ENCODE data around the gene PTTG1. TPM values are rescaled to one million over a fixed set of nuclear protein-coding genes. Genes with fewer than 3 reads are reported as not detected.

Gene PTTG1
- total RNA-seq, 3 donors from 2014 or later, result 12.5 to 17.7 (median 13.8) TPM

GRCh38 chr5:160379511-160379910, 42.1 kb upstream of the PTTG1 start:
- Histone ChIP-seq H3K27me3 (no peaks in the 10 kb centered on the region), H3K9me3 (no peaks in the 10 kb centered on the region), H3K4me1 (no peaks in the 10 kb centered on the region), H3K36me3 (no peaks in the 10 kb centered on the region), H3K4me3 (no peak overlapping the region), H3K27ac (no peak overlapping the region)
- intact Hi-C loops (cut with DNase I; ENCODE audit: low total_unique reads), result no loop called here
- TF ChIP-seq POLR2AphosphoS5 (IDR thresholded peaks at IDR 0.05), result no peak
- TF ChIP-seq POLR2A (IDR thresholded peaks at IDR 0.05), result no peak
- TF ChIP-seq CTCF (IDR thresholded peaks at IDR 0.05), result no peak
- DNase-seq (ENCODE audit: low spot score in 2 of 2), result no peak

- DNase-seq (ENCODE audit: low spot score in 2 of 2), result no peak
- Histone ChIP-seq H3K4me3 (no peak overlapping the region), H3K27ac (no peak overlapping the region), H3K36me3 (no peaks in the 10 kb centered on the region), H3K9me3 (no peaks in the 10 kb centered on the region), H3K27me3 (no peaks in the 10 kb centered on the region), H3K4me1 (no peaks in the 10 kb centered on the region)
- TF ChIP-seq POLR2AphosphoS5 (IDR thresholded peaks at IDR 0.05) (no peak), POLR2A (IDR thresholded peaks at IDR 0.05) (no peak), CTCF (IDR thresholded peaks at IDR 0.05) (no peak)
- intact Hi-C loops (cut with DNase I; ENCODE audit: low total_unique reads), result no loop called here
Observed at GRCh38 chr5:160380041-160380440, 41.6 kb upstream of the PTTG1 start.

GRCh38 chr5:160382346-160382745, 39.3 kb upstream of the PTTG1 start:
- TF ChIP-seq CTCF (IDR thresholded peaks at IDR 0.05), result no peak
- no peaks in the 10 kb centered on the region for H3K4me1 ChIP-seq
- no peak overlapping the region for H3K27ac ChIP-seq
- DNase-seq (ENCODE audit: low spot score in 2 of 2), result no peak
- intact Hi-C loops (cut with DNase I; ENCODE audit: low total_unique reads), result no loop called here
- H3K4me3 ChIP-seq, result no peak overlapping the region
- no peaks in the 10 kb centered on the region for H3K27me3 ChIP-seq
- peaks cover 0 to 6% of the 10 kb centered on the region in 2 donors for H3K9me3 ChIP-seq
- H3K36me3 ChIP-seq, result no peaks in the 10 kb centered on the region

DNA sequence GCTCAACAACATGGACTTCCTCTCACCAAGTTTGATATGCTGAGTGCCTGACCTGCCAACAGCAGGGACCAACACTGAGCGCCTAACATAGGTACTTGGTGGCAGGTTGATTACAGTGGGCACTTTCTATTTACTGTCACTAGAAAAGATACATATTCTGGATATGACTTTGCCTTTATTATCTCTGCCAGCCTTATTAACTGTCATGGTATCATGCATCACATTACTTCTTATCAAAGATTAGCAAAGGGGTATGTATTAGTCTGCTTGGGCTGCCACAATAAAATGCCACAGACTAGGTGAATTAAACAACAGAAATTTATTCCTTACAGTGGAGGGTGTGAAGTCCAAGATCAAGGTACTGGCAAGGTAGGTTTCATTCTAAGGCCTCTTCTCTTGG, 37.0 kb upstream of the PTTG1 start:
- no peak overlapping the region for H3K4me3 ChIP-seq
- intact Hi-C loops (cut with DNase I; ENCODE audit: low total_unique reads), result no loop called here
- H3K9me3 ChIP-seq, result peaks cover 0 to 12% of the 10 kb centered on the region in 2 donors
- no peak overlapping the region for H3K27ac ChIP-seq
- no peaks in the 10 kb centered on the region for H3K4me1 ChIP-seq
- no peak for TF ChIP-seq POLR2A (IDR thresholded peaks at IDR 0.05)
- no peak for TF ChIP-seq POLR2AphosphoS5 (IDR thresholded peaks at IDR 0.05)
- no peak for TF ChIP-seq CTCF (IDR thresholded peaks at IDR 0.05)
- H3K27me3 ChIP-seq, result no peaks in the 10 kb centered on the region
- no peaks in the 10 kb centered on the region for H3K36me3 ChIP-seq
- no peak for DNase-seq (ENCODE audit: low spot score in 2 of 2)

DNA sequence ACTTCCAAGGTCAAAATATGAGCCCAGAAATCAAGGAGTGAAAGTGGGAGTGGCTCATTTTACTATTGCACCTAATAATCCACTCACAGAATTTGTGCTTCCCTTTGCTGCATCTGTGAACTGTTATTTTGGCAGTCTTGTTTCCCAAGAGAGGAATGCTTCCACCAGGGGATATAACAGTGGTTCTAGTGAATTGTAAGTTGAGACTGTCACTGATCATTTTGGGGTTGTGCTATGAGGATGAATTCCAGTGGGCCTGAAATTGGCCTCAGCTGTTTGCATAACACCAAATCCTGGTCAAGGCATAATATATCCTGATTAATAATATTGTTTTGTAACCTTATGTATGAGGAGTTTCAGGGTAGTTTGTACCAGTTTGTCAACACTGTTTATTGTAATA, 36.2 kb upstream of the PTTG1 start:
- Histone ChIP-seq H3K27me3 (no peaks in the 10 kb centered on the region), H3K27ac (no peak overlapping the region), H3K9me3 (peaks cover 0 to 12% of the 10 kb centered on the region in 2 donors), H3K4me1 (no peaks in the 10 kb centered on the region), H3K36me3 (no peaks in the 10 kb centered on the region), H3K4me3 (no peak overlapping the region)
- intact Hi-C loops (cut with DNase I; ENCODE audit: low total_unique reads), result no loop called here
- no peak for TF ChIP-seq POLR2A (IDR thresholded peaks at IDR 0.05)
- no peak for TF ChIP-seq POLR2AphosphoS5 (IDR thresholded peaks at IDR 0.05)
- TF ChIP-seq CTCF (IDR thresholded peaks at IDR 0.05), result no peak
- no peak for DNase-seq (ENCODE audit: low spot score in 2 of 2)

All from breast epithelium (tissue), 4 donors.